Liver (tissue), 9 donors: ENCODE measurements around the gene FMN2. TPM values are rescaled to one million over a fixed set of nuclear protein-coding genes. Genes with fewer than 3 reads are reported as not detected.

Experiments
- DNase-seq: peaks from one replicate; pipeline ENCODE4 v3.0.0-alpha.2; 2017; ENCODE audit warnings: low spot score
- H3K27ac ChIP-seq, 2 donors: one replicate each; pipeline ENCODE4 v1.7.0; 2013; ENCODE audit warnings: inconsistent platforms in 2 of 2, low read length in 2 of 2, control low read depth in 1 of 2, low read depth in 1 of 2, mild to moderate bottlenecking in 1 of 2
- H3K27me3 ChIP-seq, 4 donors: one replicate each; pipeline versions ENCODE4 v1.6.1 to v1.7.0; 2013; ENCODE audit warnings: low read length in 3 of 4, inconsistent platforms in 1 of 4, mild to moderate bottlenecking in 1 of 4, moderate library complexity in 1 of 4; ENCODE audit not compliant: control insufficient read depth in 4 of 4, insufficient read depth in 4 of 4
- H3K36me3 ChIP-seq, 4 donors: one replicate each; pipeline versions ENCODE4 v1.6.1 to v1.7.0; 2013; ENCODE audit warnings: low read length in 3 of 4, mild to moderate bottlenecking in 3 of 4, low read depth in 1 of 4, moderate library complexity in 1 of 4; ENCODE audit not compliant: control insufficient read depth in 4 of 4, insufficient read depth in 3 of 4
- H3K4me1 ChIP-seq, 4 donors: one replicate each; pipeline versions ENCODE4 v1.6.1 to v1.7.0; 2013; ENCODE audit warnings: low read length in 3 of 4, mild to moderate bottlenecking in 3 of 4, moderate library complexity in 1 of 4; ENCODE audit not compliant: control insufficient read depth in 4 of 4, insufficient read depth in 4 of 4
- H3K4me3 ChIP-seq, 3 donors: one replicate each; pipeline versions ENCODE4 v1.6.1 to v1.7.0; 2013; ENCODE audit warnings: low read length in 3 of 3, control low read depth in 1 of 3, low read depth in 1 of 3, mild to moderate bottlenecking in 1 of 3
- H3K9ac ChIP-seq, 2 donors: one replicate each; pipeline ENCODE4 v1.7.0; 2013; ENCODE audit warnings: low read length in 2 of 2, mild to moderate bottlenecking in 2 of 2, moderate library complexity in 2 of 2, control low read depth in 1 of 2, low read depth in 1 of 2
- H3K9me3 ChIP-seq, 4 donors: one replicate each; pipeline versions ENCODE4 v1.6.1 to v1.7.0; 2013; ENCODE audit warnings: low read length in 3 of 4; ENCODE audit not compliant: control insufficient read depth in 4 of 4
- ATF3 ChIP-seq: IDR thresholded peaks from 2 replicates; pipeline ENCODE4 v1.6.1; 2016; ENCODE audit warnings: antibody characterized with exemption
- CTCF ChIP-seq: fragments of 150-350 bp; IDR thresholded peaks from 2 replicates; pipeline ENCODE4 v1.5.1; 2017; ENCODE audit warnings: improper control_type of control experiment, low read depth, low read length; ENCODE audit not compliant: missing input control
- FOXA1 ChIP-seq: IDR thresholded peaks from 2 replicates; pipeline ENCODE4 v1.6.1; 2016; ENCODE audit warnings: antibody characterized with exemption
- FOXA2 ChIP-seq: IDR thresholded peaks from 2 replicates; pipeline ENCODE4 v1.6.1; 2016; ENCODE audit warnings: antibody characterized with exemption
- GABPA ChIP-seq, 2 donors: IDR thresholded peaks in 1 of 2; conservative IDR thresholded peaks in 1 of 2; 2 replicates each; pipeline ENCODE4 v1.6.1; 2016; ENCODE audit warnings: antibody characterized with exemption in 2 of 2, mild to moderate bottlenecking in 1 of 2, moderate library complexity in 1 of 2
- HNF4A ChIP-seq, 2 donors: conservative IDR thresholded peaks; 2 replicates each; pipeline ENCODE4 v1.6.1; 2016; ENCODE audit warnings: antibody characterized with exemption in 2 of 2, mild to moderate bottlenecking in 2 of 2
- HNF4G ChIP-seq: IDR thresholded peaks from 2 replicates; pipeline ENCODE4 v1.6.1; 2016; ENCODE audit warnings: antibody characterized with exemption
- JUND ChIP-seq, 2 donors: IDR thresholded peaks; 2 replicates each; pipeline ENCODE4 v1.6.1; 2016; ENCODE audit warnings: antibody characterized with exemption in 2 of 2
- RAD21 ChIP-seq, 2 donors: IDR thresholded peaks; 2 replicates each; pipeline ENCODE4 v1.6.1; 2016; ENCODE audit warnings: antibody characterized with exemption in 2 of 2, mild to moderate bottlenecking in 2 of 2
- REST ChIP-seq: IDR thresholded peaks from 2 replicates; pipeline ENCODE4 v1.6.1; 2016; ENCODE audit warnings: antibody characterized with exemption, mild to moderate bottlenecking
- RXRA ChIP-seq, 2 donors: IDR thresholded peaks; 2 replicates each; pipeline ENCODE4 v1.6.1; 2017 to 2018; ENCODE audit warnings: antibody characterized with exemption in 2 of 2, mild to moderate bottlenecking in 1 of 2
- SP1 ChIP-seq: IDR thresholded peaks from 2 replicates; pipeline ENCODE4 v1.6.1; 2018; ENCODE audit warnings: antibody characterized with exemption, mild to moderate bottlenecking
- TAF1 ChIP-seq: conservative IDR thresholded peaks from 2 replicates; pipeline ENCODE4 v1.6.1; 2016; ENCODE audit warnings: antibody characterized with exemption, mild to moderate bottlenecking
- YY1 ChIP-seq: IDR thresholded peaks from 2 replicates; pipeline ENCODE4 v1.6.1; 2016; ENCODE audit warnings: antibody characterized with exemption, mild to moderate bottlenecking
- WGBS: extraction: QIAGEN DNeasy Blood & Tissue Kit; methylation state at CpG from one replicate; pipeline ENCODE4 v1.1.7; 2013; 5-methylcytosine and 5-hydroxymethylcytosine counted together
- polyA plus RNA-seq, 2 donors: library from polyadenylated mRNA; stranded (reverse) in 1 of 2; unstranded in 1 of 2; fragments of 200-250 nt in 1 of 2; fragments of >200 nt in 1 of 2; fragmentation: Nextera tagmentation in 1 of 2; extraction: Ambion mirVana in 1 of 2; gene quantifications; one replicate each; pipeline versions ENCODE4 v1.2.1 to v1.2.3, GENCODE V29; 2013 to 2015
- total RNA-seq, 2 donors: library from RNA; depleted of rRNA; stranded (reverse); fragments of >200 nt; gene quantifications; one replicate each; pipeline ENCODE4 v1.2.3, GENCODE V29; 2014
- donor health status: healthy.
- donor health status: healthy.
- donor health status: healthy.
- donor health status: healthy.
- donor health status: healthy.

The FMN2 gene
- total and polyA plus RNA-seq, 4 donors: 0.17 TPM; not detected in 3

- no peaks in the 10 kb centered on the region for H3K36me3 ChIP-seq
- H3K27ac ChIP-seq: no peak overlapping the region
- H3K27me3 ChIP-seq: peaks cover 0 to 3% (median 0%) of the 10 kb centered on the region in 4 donors
- no peak for TF ChIP-seq RAD21 (IDR thresholded peaks at IDR 0.05)
- TF ChIP-seq FOXA2: no peak
- no peak for TF ChIP-seq TAF1
- TF ChIP-seq YY1: no peak
- TF ChIP-seq HNF4G: no peak
- TF ChIP-seq JUND (IDR thresholded peaks at IDR 0.05): no peak
- no peak for TF ChIP-seq FOXA1
- no peak for TF ChIP-seq ATF3
- TF ChIP-seq CTCF: no peak
- TF ChIP-seq RXRA (IDR thresholded peaks at IDR 0.05): no peak
- TF ChIP-seq REST: no peak
- no peak for TF ChIP-seq GABPA (IDR thresholded peaks at IDR 0.05 in 1 of 2, conservative IDR thresholded peaks at IDR 0.05 in 1 of 2)
- TF ChIP-seq HNF4A (conservative IDR thresholded peaks at IDR 0.05): no peak
- no peak overlapping the region for H3K9ac ChIP-seq
- H3K4me3 ChIP-seq: no peak overlapping the region
- DNase-seq: no peak
- WGBS: 70% methylated on average over 2 of the region's 2 CpGs
- H3K9me3 ChIP-seq: no peaks in the 10 kb centered on the region
- H3K4me1 ChIP-seq: no peaks in the 10 kb centered on the region
Observed at GRCh38 chr1:240234485-240235210, 143.0 kb downstream of the FMN2 start.

GRCh38 chr1:240235521-240236288, 144.0 kb downstream of the FMN2 start:
- no peak for DNase-seq
- H3K4me1 ChIP-seq: no peaks in the 10 kb centered on the region
- no peak for TF ChIP-seq SP1
- peaks cover 0 to 3% (median 0%) of the 10 kb centered on the region in 4 donors for H3K27me3 ChIP-seq
- H3K27ac ChIP-seq: no peak overlapping the region
- H3K9ac ChIP-seq: no peak overlapping the region
- 76% methylated on average over 4 of the region's 4 CpGs for WGBS
- H3K9me3 ChIP-seq: no peaks in the 10 kb centered on the region
- H3K36me3 ChIP-seq: no peaks in the 10 kb centered on the region
- H3K4me3 ChIP-seq: no peak overlapping the region
